Fibroblast of skin of abdomen (primary cell): Measurements from ENCODE around the gene GABRA4. TPM values are rescaled to one million over a fixed set of nuclear protein-coding genes. Genes with fewer than 3 reads are reported as not detected.

Source experiments
- DNase-seq: peaks from one replicate; pipeline ENCODE4 v3.0.0-alpha.2; 2013
- polyA plus RNA-seq, 2 experiments: library from polyadenylated mRNA; unstranded; fragments of 120-200 nt; gene quantifications; one replicate each; pipeline ENCODE4 v1.2.1, GENCODE V29; 2013; ENCODE audit not compliant: insufficient read length in 2 of 2

GABRA4 gene
- polyA plus RNA-seq (2013, experiment 1 of 2; ENCODE audit: insufficient read length), result not detected
- not detected for polyA plus RNA-seq (2013, experiment 2 of 2; ENCODE audit: insufficient read length)

GRCh38 chr4:46993075-46994006 lies at the start of gene GABRA4:
Gene GABRA4 (minus strand): TSS chr4:46993581. CDS start chr4:46993424, 157 bp downstream.
- no peak for DNase-seq

DNA sequence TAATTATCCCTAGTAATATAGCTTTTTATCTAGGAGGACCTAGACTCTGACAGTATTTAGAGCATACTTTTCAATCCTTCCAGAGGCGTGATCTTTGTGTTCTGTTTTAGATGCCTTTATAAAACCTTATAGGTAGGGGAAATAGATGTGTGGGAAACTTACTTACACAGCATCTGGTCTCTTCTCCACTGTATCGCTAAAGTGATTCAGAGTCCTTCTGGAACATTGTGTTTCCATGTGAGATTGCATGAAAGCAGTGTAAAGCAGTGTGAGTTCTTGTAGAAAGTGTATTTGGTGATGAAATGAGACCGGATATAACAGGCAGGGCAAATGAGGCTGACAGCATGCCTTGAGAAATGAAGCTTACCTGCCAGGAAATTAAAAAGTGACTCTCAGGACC lies 47.4 kb upstream of the GABRA4 start:
- no peak for DNase-seq

DNA sequence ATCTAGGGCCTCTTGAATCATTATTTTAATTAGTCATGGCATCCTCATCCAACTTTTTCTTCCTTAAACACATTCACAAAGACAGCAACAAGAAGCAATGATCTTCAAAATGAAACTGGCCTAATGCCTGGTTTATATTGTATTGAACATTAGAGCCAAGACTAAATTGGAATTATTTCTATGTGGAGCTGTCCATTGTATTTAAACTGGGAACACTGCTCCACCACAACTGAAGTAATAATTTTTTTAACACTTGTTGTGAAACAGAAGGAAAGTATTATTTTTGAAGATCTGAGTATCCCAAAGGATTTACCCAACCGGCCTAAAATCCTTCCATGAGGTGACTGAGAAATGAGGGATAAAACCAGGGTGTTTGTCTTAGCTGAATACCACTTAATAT lies 44.9 kb upstream of the GABRA4 start:
- no peak for DNase-seq

- DNase-seq, result peak; percentile 31
These were observed 39.2 kb upstream of the GABRA4 start for GRCh38 chr4:47032405-47033106.

DNA sequence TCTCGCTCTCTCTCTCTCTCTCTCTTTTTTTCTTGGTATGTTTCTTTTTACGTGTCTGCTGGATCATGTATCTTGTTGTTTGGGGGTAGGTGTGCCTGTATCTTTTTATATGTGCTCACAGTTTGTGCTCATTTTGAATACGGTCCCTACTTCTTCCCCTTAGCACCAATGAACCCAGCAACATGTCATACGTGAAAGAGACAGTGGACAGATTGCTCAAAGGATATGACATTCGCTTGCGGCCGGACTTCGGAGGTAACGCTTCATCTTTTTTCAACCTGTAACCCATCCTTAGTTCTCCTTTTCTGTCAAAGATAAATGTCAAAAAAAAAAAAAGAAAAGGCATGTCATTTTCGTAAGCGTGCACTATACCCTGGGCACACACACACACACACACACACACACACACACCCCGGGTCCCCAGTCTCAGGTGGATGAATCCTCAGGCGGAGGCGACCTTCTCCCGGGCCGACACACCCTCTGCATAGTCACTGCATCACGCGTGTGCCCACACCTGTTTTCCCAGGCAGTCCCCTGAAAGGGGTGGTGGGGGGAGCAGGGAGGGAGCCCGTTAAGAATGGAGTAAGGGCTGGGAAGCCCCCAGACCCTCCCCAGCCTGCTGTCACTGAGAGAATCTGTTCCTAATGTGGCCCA lies 38.5 kb upstream of the GABRA4 start:
- DNase-seq, result no peak

- DNase-seq, result peak; percentile 34
These were observed 37.8 kb upstream of the GABRA4 start, which contains the start of gene GABRB1 for GRCh38 chr4:47031011-47031678. Gene GABRB1 (plus strand): TSS chr4:47031567.

DNA sequence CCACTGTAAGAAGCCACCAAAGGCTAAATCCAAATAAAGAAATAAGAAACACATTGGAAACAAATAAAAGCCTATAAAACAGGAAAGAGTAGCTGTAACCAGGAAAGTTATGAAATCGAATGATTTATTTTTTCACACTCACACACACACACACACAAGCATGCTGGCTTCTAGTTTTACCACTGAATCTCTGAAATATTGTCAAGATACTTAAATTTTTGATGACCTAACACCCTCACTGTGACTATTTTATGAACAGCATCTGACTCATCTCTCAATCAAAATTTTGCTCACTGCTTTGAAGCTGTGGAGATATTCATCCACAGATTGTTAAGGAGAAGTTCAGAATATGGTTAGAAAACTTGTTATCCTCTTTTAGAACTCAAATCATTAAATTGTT lies 24.1 kb upstream of the GABRA4 start:
- DNase-seq, result peak; percentile 3

DNA sequence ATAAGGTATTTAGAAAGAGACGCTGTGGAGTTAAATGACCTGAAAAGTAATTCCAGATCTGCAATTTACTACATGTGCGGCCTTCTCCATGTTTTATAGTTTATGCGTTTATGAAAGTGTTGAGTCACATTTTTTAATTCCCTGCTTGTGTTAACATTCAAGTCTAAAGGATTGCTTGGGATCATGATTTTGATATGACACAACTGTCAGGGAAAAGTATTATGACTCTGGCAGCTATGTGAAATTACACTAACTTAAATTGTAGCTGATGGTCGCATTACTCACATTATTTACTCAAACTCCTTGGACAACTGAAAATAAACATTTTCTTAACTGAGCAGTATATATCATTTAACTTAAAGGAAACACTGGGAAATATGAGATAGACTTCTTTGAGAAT lies 23.7 kb upstream of the GABRA4 start:
- DNase-seq, result no peak

GRCh38 chr4:47013373-47013772 lies 20.0 kb upstream of the GABRA4 start:
- no peak for DNase-seq

DNA sequence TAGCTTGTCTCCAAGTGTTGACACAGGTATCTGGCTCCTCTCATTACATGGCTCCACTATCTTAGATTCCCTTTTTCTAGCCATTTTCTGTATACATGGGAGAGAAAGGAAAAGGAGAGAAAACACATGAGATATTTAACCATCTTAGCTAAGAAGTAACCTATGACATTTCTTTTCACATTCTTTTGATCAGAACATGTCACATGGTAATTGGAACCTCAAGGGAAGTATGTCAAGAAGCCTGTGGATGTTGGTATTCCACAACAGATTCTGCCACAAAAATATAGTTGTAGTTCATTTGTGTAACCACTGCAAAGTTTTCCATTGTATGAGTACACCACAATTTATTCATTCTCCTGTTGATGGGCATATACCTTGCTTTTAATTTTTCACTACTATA lies 19.3 kb upstream of the GABRA4 start:
- DNase-seq, result no peak

- DNase-seq, result no peak
These were observed 17.6 kb upstream of the GABRA4 start for GRCh38 chr4:47010912-47011446.

DNA sequence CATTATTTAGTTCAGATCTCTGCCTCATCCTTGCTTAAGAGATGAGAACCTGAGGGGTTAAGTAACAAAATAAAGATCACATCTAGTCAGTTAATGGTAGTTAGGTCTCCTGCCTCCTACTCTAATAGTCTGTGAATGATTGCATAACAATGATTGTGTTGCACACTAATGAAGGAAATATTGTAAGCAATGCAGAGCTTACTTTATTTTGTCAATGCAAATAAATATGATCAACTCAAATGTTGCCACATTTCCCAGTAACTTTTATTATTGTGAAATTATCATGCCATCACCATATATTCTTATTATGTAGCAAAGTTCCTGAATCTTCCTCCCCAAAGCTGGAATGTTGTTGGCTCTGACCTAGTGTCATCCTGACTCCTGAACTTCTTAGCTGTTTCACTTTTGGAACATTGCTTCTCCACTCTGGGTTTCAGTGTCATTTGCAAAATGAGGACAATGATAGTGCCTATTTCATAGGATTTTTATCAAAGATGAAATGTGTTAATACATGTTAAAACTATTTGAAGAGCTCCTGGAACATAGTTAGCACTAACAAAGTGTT lies 17.0 kb upstream of the GABRA4 start:
- DNase-seq, result no peak

DNA sequence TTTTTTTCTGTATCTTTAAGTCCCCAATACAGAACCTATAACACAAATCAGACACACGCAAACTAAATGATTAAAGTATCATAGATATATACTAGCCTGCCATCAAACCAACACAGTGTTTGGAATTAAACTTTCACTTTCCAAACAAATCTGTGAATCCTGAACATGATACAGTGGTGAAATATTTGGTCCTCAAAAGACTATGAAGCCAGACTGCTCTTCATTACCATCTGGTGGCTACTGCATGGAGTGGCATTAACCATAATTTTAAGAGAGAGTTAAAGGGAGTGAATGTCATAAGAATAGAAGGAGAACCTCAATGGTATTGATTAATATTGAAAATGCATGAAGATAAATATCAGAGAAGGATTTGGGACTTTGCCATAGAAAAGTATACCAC lies 9.2 kb upstream of the GABRA4 start:
- no peak for DNase-seq

DNA sequence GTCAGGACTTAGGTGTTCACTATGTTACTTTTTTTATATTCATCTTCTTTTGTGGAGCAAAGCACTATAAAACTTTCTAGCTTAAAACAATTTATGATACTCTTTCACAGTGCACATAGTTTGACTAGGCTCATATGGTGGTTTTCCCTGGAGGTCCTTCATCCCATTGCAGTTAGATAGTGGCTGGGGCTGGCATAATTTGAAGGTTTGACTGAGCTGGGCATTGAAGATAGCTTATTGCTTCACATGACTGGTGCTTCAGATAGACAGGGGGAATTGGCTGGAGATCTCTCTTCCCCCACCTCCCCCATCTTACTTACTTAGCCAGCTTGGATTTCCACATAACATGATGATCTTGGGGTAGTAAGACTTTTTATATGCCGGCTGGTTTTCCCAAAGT lies 7.0 kb upstream of the GABRA4 start:
- DNase-seq, result no peak

GRCh38 chr4:46999566-46999965 lies 6.2 kb upstream of the GABRA4 start:
- peak; percentile 2 for DNase-seq

GRCh38 chr4:46994007-46994405 lies 625 bp upstream of the GABRA4 start:
- no peak for DNase-seq

DNA sequence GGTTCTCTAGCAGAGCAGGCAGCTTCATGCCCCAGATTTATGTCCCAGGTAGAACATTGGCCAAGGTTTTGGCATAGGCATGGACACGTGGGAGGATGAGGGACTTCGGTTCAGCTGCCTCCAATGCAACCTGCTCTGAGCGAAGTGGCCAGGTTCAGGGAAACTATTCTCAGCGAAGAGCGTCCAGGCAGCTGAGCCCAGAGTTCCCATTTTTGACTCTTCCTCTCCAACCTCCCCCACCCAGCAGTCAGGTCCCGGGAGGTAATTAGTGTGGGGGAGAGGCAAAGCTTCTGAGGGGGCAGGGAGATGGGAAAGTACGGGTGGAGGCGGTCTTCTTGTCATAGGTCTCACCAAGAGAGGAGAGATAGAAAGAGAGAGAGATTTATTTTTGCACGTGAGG lies 1.0 kb downstream of the GABRA4 start:
- DNase-seq, result no peak

DNA sequence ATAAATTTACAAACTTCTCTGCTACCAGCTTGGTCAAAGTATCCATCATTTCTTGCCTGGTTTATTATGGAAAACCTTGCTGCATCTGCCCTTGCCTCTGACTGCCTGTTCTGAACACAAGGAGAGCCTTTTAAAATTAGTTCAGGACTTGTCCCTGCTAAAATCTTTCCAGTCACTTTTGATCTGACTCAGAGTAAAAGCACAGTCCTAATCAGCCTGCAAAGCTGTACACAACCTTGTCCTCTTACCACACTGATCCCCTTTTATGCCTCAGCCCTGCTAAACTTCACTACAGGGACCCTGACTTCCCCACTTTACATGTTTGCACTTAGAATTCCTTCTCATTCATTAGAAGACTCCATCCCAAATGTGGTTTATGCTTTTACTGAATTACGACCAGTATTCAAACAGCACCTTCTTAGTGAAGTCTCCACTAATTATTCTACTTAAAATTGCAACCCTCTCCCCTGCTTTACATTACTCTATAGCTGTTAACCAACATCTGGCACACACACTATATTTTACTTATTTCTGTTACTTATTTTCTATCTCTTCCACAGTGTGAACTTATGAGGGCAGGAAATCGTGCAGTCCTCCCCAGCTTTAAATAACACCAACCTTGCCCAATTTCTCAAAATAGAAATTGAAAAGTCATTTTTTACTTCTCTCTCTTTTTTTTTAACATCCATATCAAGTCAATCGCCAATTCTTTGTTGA lies 6.3 kb downstream of the GABRA4 start:
- no peak for DNase-seq

DNA sequence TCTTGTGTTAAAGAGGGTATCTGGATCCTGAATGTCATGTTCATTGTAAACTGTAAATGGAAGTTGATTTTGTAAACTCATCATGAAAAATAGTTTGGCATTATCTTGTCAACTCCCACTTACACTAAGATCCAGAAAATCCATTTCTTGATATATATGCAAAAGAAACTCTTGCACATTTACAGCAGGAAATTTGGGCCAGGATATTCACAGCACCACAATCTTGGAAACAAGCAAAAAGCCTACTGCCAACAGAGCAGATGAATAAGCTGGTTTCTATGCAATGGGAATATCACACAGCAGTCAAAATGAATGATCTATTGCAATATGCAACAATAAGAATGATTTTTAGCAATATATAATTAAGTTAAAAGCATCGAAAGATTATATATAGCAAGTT lies 8.6 kb downstream of the GABRA4 start:
- no peak for DNase-seq

DNA sequence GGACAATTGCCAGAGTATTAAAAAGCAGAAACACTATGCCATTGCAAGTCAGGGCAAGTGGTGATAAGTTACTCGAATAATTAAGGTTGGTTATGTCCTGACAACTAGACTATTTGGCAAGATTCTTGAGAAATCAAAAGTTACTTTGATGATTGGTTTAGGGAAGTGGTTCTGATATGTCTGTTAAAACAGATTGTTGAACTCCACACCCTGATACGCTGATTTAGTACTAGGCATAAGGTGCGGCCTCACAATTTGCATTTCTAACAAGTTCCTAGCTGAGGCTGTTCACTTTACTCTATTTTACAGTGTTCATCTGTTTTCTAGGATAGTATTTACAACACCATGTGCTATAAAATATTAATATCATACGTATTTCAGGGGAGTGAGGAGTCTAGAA lies 12.5 kb downstream of the GABRA4 start:
- no peak for DNase-seq

GRCh38 chr4:46979726-46980125 lies 13.7 kb downstream of the GABRA4 start:
- DNase-seq, result no peak
